Activated CD8-positive, alpha-beta memory T cell treated with anti-CD3 and anti-CD28 coated beads, Interleukin-2, amount 50 U/mL, for 4 hours (primary cell): ENCODE results near the gene PTPRE.
A peak's percentile ranks its signal among the peaks of the same experiment; 100 is the strongest.

Experiments
- DNase-seq: peaks from one replicate; pipeline ENCODE4 v3.0.0-alpha.2; 2020

Gene PTPRE

DNA sequence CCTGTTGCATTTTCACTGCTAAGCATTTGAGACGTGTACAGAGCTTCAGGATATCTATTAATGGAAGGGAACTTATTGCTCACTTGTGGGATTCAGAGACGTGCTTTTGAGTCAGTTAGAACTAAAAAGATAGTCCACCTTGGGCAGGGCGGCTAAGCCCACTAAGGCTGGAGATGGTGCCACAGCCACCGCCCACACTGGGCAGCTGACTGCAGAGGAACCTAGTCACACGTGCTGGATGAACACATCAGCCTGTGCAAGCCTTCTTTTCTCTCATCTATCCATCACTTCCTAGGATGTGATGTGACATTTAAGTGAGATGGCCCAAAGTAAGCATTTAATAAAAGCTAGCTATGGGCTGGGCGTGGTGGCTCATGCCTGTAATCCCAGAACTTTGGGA, 78.0 kb downstream of the PTPRE start:
- DNase-seq = no peak

GRCh38 chr10:127986531-127987466, 79.9 kb downstream of the PTPRE start:
- no peak for DNase-seq

GRCh38 chr10:127987467-127988380, 80.8 kb downstream of the PTPRE start:
- DNase-seq = no peak

GRCh38 chr10:127989481-127990012, 82.6 kb downstream of the PTPRE start:
- DNase-seq = no peak

DNA sequence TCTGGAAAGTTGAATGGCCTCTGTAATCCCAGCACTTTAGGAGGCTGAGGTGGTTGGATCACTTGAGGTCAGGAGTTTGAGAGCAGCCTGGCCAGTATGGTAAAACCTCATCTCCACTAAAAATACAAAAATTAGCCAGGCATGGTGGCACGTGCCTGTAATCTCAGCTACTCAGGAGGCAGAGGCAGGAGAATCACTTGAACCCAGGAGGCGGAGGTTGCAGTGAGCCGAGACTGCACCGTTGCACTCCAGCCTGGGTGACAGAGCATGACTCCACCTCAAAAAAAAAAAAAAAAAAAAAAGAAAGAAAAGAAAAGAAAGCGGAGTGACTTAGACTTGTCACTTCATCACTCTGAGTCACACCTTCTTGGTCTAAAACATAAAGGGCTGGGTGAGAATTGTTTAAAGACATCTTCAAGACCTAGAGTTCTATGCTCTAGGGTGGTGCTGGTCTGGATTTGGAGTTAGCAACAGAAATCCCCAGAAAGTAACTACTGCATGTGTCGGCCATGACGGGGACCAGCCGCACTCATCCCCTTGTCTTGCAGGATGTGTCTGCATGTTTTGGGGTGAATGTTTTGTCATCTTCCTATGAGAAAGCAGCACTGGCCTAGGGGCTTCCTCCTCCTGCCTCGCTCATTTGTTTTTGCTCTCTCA, 83.4 kb downstream of the PTPRE start:
- peak; percentile 25 for DNase-seq

DNA sequence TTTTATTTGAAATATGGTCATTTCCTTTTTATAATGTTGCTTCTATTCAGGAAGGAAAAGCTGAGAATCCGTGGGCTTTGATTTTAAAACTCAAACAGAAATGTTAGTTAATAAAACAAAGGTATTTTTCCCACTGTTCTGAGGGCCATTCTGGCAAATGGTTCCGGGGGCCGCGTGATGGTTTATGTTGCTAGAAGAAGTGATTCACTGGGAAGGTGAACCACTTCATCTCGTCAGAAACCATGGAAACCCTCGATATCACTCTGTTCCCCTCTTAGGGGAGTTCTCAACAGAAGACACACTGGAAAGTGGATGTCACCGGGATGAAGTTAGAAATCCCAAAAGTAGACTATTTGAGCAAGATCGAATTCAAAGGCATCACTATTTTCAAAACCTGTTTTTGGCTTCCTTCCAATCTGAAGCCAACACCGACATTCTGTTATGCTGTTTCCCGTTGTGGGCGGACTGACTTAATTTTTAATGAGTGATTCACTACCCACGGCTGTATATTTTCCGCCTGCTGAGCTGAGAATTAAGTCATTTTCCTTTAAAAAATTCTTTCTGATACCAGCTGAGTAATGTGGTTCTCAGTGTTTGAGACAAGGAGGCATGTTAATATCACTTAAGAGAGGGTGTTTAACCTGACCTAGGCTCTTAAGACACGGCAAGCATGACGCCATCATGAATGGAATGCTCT, 84.1 kb downstream of the PTPRE start:
- peak; percentile 42 for DNase-seq

GRCh38 chr10:127991543-127992255, 84.8 kb downstream of the PTPRE start:
- DNase-seq = no peak

GRCh38 chr10:127992376-127992775, 85.5 kb downstream of the PTPRE start:
- DNase-seq = no peak

DNA sequence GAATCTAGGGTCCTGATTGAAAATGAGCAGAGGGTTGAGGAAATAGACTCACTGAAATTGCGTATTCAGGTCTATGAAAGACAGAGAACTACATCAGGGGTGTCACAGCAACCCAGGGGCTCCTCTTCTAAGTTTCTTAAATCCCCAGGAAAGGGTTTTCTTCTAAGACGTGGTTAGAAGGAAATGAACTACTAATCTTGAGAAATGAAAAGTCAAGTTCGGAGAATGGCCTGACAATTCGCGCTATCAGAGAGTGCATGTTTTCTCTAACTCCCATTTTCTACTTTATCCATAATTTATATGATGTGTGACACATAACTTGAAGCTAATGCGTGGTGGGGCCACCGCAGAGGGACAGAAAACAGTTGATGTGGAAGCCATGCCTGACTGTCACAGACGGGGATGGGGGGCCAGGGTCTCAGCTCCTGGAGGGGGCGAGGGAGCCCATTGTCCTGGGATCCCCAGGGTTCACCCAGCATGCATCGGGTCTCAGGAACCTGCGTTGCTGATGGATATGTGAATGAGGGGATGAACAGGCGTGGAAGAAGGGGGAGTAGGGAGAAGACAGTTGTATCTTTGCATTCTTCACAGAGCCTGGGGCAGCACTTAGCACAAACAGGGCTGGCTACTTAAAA, 86.3 kb downstream of the PTPRE start:
- DNase-seq = no peak

DNA sequence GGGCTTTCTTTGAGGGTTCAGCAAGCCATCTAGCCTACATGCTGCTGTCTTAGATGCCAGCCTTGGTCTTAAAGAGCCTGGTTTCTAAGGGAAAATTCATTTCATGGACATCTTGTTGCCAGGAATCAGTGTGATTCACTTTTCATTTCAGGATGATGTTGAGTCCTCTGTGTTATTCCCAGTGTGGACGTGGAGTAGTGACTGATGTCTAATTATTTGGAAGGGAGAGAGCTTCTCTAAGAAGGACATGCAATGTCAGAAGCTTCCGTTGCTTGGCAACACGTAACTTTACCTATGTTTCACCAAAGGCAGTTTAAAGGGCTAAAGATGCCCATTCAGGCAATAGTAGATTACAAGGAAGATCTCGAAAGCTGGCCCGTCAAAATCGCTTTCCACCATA, 89.0 kb downstream of the PTPRE start:
- no peak for DNase-seq

GRCh38 chr10:127996586-127996985, 89.7 kb downstream of the PTPRE start:
- DNase-seq = no peak

GRCh38 chr10:127997271-127997670, 90.4 kb downstream of the PTPRE start:
- DNase-seq = no peak

GRCh38 chr10:127997937-127998336, 91.0 kb downstream of the PTPRE start:
- DNase-seq = no peak

GRCh38 chr10:127998501-127999144, 91.7 kb downstream of the PTPRE start:
- no peak for DNase-seq

- DNase-seq = no peak
Observed at GRCh38 chr10:127999297-128000129, 92.6 kb downstream of the PTPRE start.

- no peak for DNase-seq
Observed at GRCh38 chr10:128000471-128001362, 93.8 kb downstream of the PTPRE start.

DNA sequence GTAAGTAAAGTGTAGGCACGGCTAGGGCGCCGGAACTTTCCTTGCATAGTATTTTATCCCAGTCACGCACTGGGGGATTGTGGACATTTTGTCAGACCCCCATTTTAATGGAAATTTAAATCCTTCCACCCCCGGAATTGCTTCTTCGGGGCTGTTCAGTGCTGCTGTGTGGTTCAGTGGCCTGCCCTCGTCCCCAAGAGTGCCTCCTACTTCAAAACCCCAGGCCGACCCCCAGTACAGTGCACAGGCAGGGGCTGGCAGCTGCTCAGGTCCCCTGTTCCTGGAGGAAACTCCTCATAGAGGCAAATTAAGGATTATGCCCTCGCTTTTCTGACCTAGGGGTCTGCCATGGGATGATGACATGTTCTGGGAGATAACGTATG, 94.5 kb downstream of the PTPRE start:
- no peak for DNase-seq

DNA sequence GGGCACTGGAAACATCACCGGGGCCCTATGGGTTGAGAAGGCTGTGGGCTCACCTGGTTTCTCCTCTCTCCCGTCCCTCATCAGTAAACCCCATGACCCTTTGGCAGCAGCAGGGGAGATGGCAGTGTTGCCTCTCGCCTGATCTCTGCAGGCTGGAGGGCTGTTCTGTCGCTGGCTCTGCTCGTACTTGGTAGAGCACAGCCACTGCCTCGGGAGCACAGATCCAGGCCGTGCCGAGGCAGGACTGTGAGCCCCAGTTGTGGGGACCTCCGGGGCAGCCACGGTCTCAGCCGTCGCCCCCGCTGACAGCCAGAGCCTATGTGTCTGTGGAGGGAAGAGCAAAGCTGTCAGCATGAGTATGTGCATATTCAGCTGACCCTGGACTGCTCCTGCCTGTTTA, 94.9 kb downstream of the PTPRE start:
- DNase-seq = no peak

DNA sequence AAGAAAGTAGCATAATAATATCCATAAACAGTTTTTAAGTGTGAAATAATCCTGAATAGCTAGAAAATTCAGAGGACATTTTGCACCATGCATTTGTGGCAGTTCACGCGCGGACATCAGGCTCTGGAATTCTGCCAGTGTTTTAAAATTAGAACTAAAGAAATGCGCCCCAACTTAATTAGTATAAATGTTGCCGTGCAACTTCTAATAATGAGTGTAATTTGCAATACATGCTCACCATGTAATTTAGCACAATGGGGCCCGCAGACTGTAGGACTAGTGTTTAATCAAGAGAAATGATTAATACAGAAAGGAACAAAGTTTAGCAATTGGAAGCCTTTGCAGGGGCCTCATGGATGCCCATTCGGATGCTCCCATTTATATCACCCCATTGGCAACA, 96.6 kb downstream of the PTPRE start:
- DNase-seq = no peak
